Tibial nerve (tissue), 4 donors: Measurements from ENCODE around the gene BCAR3.

Experiments
- CTCF ChIP-seq, 5 experiments: fragments of 200-600 bp in 3 of 5; fragments of 450-650 bp in 2 of 5; sonication (generic) in 3 of 5; IDR thresholded peaks; one replicate each; pipeline ENCODE4 v1.5.1; 2016 to 2019; ENCODE audit warnings: antibody characterized with exemption in 5 of 5, mild to moderate bottlenecking in 3 of 5, moderate library complexity in 2 of 5
- EP300 ChIP-seq, 2 donors: sonication (generic); formaldehyde crosslinking; IDR thresholded peaks; one replicate each; pipeline ENCODE4 v1.6.1; 2017; ENCODE audit warnings: antibody characterized with exemption in 2 of 2, mild to moderate bottlenecking in 1 of 2
- POLR2A ChIP-seq, 2 donors: fragments of 450-650 bp; IDR thresholded peaks; one replicate each; pipeline ENCODE4 v1.6.1; 2017; ENCODE audit warnings: antibody characterized with exemption in 2 of 2, mild to moderate bottlenecking in 2 of 2, moderate library complexity in 2 of 2

DNA sequence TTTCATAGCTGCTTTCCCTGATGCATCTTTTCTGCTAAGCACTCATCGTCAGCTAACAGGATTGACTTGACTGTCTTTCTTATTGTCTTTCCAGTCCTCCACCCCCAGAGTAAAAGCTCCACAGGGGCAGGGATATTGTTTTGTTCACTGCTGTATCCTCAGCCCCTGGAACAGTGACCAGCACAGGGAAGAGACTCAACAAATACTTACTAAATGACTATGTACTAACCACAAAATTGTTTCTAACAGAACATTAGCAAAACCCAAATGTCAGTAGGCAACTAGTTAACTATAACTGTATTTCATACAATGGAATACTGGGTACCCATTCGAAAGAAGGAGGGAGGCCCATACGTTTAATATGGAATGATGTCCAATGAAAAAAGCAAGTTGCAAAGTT lies 53.0 kb downstream of the BCAR3 start:
- TF ChIP-seq EP300 (IDR thresholded peaks at IDR 0.05): no peak
- no peak for TF ChIP-seq CTCF (IDR thresholded peaks at IDR 0.05)
- TF ChIP-seq POLR2A (IDR thresholded peaks at IDR 0.05): no peak
